Activated T-cell treated with anti-CD3 and anti-CD28 coated beads, Interleukin-2, amount 50 U/mL, for 1 hour (primary cell): ENCODE results near the gene ASH1L.
"Not testable (repeated sequence)": the region's sequence is repeated elsewhere in the genome, so short reads cannot be mapped to it uniquely, and the experiment has no call there.

Source experiments
- DNase-seq: peaks from one replicate; pipeline ENCODE4 v3.0.0-alpha.2; 2020

ASH1L gene

DNA sequence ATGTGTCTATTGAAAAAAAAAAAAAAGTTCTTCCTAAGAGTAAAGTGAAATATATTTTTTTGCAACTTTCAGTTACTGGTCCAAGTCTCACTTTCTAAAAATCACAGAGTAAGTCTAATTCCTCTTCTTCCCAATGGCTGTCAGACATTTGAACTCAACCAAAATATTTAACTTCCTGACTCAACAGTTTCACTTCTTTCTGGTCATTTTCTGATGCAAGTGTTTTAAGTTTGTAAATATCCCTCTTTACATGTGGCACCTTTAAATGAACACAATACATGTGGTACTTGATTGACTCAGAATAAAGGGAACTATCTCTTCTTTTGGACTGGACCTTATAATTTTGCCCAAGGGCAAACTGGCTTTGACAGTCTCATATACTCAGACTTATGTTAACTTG lies 76.7 kb downstream of the ASH1L start:
- no peak for DNase-seq

- no peak for DNase-seq
Measured at GRCh38 chr1:155485222-155485621, 77.4 kb downstream of the ASH1L start.

GRCh38 chr1:155481741-155482241 lies 80.8 kb downstream of the ASH1L start:
- DNase-seq: no peak

- DNase-seq: no peak
Measured at GRCh38 chr1:155479205-155479604, 83.4 kb downstream of the ASH1L start.

GRCh38 chr1:155478270-155478852 lies 84.2 kb downstream of the ASH1L start:
- no peak for DNase-seq

DNA sequence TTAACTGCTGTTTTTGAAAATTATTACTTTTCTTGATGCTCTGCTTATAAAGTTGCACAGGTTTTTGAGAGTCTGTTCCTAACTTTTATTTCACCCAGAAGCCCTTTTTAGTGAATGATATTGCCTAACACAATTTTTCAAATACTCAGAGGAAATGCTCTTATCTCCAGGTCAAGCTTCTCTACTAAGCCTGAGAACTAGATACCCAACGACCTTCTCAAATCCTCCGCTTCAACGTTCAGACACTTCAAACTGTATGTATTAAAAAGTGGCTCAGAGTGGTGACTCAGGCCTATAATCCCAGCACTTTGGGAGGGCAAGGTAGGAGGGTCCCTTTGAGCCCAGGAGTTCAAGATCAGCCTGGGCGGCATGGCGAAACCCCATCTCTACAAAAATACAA lies 88.5 kb downstream of the ASH1L start:
- DNase-seq: no peak

GRCh38 chr1:155473151-155473821 lies 89.3 kb downstream of the ASH1L start:
- no peak for DNase-seq

DNA sequence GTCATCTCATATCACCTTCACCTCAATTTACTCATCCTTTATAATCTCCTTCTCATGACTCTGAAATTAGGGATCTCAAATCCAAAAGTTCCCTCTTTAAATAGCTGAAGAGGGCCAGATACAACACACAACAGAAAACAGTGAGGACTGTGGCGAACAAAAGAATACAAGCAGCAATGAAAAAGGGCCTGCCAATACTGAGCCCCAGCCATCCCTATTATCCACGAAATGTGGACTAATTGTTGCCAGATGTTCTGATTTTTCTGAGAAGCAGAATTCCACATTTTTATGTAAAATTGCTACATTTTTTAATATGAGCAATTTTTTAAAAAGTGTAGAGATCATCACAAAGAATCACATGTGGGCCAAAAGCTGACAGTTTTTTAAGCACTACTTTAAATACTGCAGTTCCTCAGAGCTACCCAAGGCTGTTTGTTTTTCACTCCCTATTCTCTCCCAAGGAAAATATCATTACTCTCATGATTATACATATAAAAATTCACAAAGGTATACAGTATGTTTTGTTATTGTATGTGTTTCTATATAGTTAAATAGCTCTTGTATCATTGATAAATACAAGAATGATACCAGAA lies 90.0 kb downstream of the ASH1L start:
- no peak for DNase-seq

GRCh38 chr1:155471891-155472290 lies 90.7 kb downstream of the ASH1L start:
- DNase-seq: no peak

GRCh38 chr1:155471026-155471425 lies 91.6 kb downstream of the ASH1L start:
- DNase-seq: no peak

GRCh38 chr1:155466996-155467395 lies 95.6 kb downstream of the ASH1L start:
- no peak for DNase-seq

DNA sequence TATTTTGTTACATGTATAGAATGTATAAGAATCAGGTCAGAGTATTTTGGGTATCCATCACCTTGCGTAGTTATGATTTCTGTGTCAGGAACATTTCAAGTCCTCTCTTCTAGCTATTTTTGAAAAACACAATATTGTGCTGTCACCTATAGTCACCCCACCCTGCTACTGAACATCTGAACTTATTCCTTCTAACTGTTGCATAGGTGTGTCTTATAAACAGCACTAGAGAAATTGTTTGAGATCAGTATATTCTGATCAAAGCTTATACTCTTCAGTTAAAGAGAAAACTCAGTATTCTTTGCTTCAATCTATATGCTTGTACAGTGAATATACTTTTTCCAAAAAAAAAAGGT lies 96.0 kb downstream of the ASH1L start:
- no peak for DNase-seq

DNA sequence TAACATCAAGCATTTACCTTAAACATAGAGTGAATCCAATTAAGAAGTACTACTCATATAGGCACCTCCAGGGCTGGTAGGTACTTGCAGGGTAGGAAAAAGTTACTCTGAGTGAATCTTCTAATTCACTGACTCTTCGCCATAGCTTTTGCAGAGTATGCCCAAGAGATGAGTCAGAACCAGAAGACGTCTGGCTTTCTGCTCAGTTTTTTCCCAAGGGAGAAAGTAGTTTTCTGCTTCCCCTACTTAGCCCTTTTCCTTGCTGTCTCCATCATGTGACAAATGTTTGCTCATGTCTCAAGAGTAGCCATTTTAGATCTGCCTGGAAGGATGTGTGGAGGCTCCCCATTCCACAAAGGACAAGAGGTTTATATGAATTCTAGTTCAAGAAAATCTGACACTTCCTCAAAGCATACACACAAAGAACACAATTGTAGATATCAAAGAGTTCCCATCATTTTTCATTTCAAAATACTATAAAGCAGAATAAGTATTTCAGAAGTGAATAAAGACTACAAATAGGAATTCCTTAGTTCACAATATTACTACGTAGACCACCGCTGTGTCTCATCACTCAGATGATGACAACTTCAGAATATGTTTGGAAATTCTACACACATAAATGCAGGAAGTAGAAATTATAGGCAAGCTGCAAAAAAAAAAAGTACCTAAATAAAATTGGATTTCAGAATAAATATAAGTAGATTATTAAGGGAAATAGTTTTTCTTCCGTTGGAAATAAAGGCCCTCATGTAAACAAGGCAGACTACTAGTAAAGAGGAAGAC lies 98.5 kb downstream of the ASH1L start:
- no peak for DNase-seq

GRCh38 chr1:155458111-155458510 lies 104.5 kb downstream of the ASH1L start:
- no peak for DNase-seq

DNA sequence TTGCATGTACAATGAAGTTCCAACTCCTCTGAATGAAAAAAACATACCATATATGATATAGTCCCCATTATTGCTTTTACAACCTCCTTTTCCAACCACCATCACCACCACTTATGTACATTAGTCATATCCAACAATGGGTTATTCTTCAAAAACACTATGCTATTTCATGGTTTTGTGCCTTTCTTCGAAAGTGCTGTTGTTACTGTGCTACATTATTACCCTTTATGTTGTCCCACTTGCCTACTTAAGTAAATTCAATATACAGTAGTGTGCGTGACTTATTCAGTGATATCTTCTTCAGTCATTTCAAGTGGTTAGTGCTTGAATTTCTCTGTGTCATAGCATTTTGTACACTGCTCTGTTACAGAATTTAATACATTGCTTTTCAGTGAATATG lies 105.3 kb downstream of the ASH1L start:
- no peak for DNase-seq

DNA sequence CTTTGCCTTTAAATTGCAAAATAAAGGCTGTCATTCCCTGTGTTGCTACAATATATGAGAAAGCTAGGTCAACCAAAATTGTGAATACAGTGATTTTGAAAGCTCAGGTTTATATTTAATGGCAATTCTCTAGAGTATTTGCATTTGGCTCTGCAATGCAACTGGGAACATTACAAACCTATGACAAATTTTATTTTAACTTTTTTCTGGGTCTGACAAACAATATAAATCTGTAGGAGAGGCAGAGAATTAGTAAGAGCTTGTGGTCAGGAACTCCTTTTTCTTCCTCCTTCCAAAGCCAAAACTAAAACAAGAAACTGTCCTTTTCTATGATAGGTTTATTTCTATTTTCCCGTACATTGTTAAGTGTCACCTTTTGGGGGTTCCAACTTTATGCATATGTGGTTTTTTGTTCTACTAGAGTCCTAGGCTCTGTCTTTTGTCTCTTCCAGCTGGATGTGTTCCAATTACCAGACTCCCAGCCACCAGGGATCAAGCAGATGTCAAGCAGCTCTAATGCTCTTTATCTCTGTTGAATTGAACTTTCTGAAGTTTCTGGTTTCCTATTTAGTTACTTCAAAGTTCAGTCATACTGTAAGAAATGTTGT lies 106.9 kb downstream of the ASH1L start:
- DNase-seq: no peak

DNA sequence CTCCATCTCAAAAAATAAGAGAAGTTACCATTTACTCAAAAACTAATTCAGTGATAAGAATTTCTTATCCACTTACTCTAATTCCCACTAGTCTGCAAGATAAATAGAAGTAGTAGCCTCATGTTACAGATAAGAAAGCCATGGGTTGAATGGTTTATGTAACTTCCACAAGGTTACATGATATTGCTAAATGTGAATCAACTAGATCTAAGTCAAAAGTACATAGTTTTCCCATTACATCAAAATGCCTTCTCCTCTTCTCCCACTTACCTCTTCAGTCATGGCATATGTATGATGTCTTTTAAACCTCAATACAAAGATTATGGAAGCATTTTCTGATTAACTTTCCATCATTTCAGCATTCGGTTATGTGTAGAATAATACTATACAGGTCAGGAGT lies 108.5 kb downstream of the ASH1L start:
- no peak for DNase-seq

GRCh38 chr1:155453141-155453540 lies 109.5 kb downstream of the ASH1L start:
- DNase-seq: no peak

- no peak for DNase-seq
Measured at GRCh38 chr1:155451199-155451598, 111.4 kb downstream of the ASH1L start.

- DNase-seq: not testable (repeated sequence)
Measured at GRCh38 chr1:155442431-155442830, 120.2 kb downstream of the ASH1L start.

DNA sequence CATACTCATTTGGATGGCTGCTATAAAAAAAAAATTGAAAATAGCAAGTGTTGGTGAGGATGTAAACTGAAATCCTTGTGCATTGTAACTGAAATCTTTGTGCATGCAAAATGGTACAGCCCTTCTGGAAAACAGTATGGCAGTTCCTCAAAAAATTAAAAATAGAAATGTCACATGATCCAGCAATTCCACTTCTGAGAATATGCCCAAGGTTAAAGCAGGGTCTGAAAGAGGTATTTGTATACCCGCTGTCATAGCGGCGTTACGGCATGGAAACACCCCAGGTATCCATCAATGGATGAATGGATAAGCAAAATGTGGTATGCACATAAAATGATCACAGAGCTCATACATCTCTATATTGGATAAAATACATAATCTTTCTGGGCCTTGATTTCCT lies 125.2 kb downstream of the ASH1L start:
- no peak for DNase-seq

DNA sequence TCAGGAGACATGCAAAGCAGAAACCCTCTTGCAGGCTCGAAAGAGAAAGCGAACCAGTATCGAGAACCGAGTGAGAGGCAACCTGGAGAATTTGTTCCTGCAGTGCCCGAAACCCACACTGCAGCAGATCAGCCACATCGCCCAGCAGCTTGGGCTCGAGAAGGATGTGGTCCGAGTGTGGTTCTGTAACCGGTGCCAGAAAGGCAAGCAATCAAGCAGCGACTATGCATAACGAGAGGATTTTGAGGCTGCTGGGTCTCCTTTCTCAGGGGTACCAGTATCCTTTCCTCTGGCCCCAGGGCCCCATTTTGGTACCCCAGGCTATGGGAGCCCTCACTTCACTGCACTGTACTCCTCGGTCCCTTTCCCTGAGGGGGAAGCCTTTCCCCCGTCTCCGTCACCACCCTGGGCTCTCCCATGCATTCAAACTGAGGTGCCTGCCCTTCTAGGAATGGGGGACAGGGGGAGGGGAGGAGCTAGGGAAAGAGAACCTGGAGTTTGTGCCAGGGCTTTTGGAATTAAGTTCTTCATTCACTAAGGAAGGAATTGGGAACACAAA lies 128.7 kb downstream of the ASH1L start:
- not testable (repeated sequence) for DNase-seq
